GM21390 (cell line): ENCODE data around the gene VPS29.
"Not testable (repeated sequence)": the region's sequence is repeated elsewhere in the genome, so short reads cannot be mapped to it uniquely, and the experiment has no call there.

Experiments used
- ATAC-seq: cut with Tn5 transposase; IDR thresholded peaks from one replicate; pipeline ENCODE4 v1.9.1; 2021; ENCODE audit not compliant: unreplicated experiment

Gene VPS29

DNA sequence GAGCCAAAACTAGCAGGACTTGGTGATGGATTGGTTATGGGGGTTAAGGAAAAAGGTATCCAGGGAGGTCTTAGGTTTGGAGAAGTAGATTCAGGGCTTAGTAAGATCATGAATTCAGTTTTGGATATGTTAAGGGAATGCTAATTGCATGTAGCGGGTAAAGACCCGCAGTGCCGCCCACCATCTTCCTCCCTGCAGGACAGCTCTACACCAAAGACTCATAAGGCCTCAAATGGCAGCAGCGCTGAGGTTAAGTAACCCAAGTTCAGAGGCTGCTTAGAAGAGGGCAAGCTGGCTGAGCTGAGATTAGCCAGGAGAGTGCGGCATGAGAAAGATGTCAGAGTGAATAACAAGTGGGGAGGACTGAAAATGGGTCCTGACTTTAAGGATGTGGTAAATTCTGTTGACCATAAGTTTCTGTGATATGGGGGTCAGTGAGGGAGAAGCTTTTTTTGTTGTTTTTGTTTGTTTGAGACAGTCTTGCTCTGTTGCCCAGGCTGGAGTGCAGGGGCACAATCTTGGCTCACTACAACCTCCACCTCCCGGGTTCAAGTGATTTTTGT, 26.4 kb upstream of the VPS29 start:
- ATAC-seq, result no peak

GRCh38 chr12:110520876-110521712, 19.2 kb upstream of the VPS29 start:
- not testable (repeated sequence) for ATAC-seq

DNA sequence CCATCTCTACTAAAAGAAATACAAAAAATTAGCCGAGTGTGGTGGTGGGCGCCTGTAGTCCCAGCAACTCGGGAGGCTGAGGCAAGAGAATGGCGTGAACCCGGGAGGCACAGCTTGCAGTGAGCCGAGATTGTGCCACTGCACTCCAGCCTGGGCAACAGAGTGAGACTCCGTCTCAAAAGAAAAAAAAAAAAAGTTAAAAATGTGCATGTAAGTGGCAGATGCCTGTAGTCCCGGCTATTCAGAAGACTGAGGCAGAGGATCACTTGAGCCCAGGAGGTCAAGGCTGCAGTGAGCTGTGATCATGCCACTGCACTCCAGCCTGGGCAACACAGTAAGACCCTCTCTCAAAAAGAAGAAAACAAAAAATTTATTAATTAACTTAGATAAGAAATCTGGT, 16.1 kb upstream of the VPS29 start:
- ATAC-seq, result not testable (repeated sequence)

GRCh38 chr12:110516995-110517394, 15.1 kb upstream of the VPS29 start:
- ATAC-seq, result no peak

DNA sequence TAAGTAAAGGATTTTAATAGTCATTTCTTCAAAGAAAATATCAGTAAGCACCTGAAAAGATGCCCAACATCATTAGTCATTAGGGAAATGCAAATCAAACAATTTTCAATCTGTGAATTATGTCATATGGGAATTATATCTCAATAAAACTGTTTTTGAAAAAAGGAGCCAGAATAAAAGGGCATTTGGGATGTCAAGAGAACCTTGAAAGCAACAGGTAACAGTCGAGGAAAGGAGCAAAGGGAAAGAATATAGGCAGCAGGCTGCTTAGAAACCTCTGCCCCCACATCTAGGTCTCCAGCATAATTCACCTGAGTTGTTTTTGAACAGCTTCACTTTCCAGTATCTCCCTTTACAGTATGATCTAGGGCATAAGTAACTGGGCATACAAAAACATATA, 12.5 kb upstream of the VPS29 start:
- no peak for ATAC-seq

- ATAC-seq, result no peak
Measured at GRCh38 chr12:110513842-110514241, 11.9 kb upstream of the VPS29 start.

DNA sequence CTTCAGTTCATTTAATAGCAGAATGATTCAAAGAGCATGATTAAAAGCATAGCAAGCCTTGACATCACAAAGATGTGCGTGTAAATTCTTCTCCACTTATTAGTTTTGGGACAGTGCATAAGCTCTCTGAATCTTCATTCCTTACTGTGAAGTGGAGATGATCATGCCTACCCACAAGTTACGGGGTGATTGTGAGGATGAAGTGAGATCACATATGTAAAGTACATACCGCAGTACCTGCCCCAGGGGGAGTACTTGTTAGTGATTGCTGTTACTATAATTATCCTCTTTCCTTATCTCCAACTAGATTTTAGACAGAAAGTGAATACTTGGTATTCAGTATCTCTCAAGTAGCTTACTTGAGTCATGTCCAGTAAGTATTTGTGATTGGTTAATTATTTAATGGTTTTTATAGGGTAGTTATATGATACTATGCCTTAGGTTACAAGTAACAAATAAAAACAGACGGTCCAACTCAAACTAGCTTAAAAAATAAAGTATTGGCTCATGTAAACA, 6.2 kb upstream of the VPS29 start:
- ATAC-seq, result no peak

GRCh38 chr12:110505332-110505731, 3.4 kb upstream of the VPS29 start:
- no peak for ATAC-seq

DNA sequence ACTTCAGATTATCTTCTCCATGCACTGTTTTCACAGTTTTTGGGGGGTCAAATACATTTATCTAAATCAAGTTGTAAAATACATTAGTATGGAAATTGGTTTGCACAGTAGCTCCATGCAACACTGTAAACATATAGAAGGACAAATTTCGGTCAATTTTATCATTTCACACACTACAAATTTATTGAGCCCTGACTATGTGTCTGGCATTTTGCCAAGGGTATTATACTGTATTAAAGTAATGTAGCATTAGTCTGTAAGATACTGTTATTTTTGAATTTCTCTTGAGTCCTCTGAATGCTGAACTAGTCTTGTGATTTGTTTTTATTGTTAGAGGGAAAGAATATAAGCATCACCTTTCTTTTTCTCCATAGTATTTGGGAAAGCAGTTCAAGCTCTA, 1.5 kb upstream of the VPS29 start:
- ATAC-seq, result no peak

GRCh38 chr12:110501399-110501751, 536 bp downstream of the VPS29 start:
- ATAC-seq, result peak; percentile 22

DNA sequence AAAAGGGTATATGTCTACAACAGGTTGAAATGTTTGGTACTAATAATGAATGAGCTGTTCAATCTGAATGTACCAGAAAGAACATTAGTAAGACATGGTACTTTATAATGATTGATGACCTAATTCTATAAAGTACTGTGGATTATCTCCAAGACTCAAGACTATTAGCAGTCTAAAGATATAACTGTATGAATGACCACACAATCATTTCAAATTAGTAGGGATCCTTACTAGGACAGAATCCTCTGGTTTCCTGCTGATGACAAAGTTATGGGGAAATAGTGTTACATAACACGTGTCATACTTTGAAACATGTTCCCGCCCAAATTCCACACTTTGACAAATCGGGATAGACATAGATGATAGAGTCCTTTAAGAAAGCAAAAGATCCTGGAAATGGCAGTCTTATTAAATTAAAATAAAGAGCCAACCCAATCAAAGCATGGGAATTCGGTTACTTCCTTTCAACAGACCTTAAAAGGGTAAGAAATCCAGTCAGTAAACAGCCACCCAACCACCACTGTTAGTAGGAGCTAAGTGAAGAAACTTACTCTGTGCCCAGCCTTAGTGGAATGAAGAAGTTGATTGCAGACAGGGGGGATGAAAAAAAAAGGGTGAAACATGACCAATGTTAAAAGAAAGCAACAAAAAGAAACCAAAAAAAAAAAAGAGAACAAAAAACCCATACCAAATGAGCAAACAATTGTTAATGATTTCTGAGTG, 2.8 kb downstream of the VPS29 start:
- no peak for ATAC-seq

DNA sequence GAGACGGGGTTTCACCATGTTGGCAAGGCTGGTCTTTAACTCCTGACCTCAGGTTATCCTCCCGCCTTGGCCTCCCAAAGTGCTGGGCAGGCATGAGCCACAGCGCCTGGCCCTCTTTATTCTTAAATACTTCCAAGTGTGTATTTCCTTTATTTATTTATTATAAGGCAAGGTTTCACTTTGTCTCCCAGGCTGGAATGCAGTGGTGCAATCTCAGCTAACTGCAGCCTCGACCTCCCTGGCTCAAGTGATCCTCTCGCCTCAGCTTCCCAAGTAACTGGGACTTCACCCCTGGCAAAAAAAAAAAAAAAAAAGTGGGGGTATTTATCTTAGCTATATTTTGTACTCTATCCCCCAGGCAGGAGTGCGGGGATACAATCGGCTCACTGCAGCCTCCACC, 26.5 kb downstream of the VPS29 start:
- no peak for ATAC-seq

DNA sequence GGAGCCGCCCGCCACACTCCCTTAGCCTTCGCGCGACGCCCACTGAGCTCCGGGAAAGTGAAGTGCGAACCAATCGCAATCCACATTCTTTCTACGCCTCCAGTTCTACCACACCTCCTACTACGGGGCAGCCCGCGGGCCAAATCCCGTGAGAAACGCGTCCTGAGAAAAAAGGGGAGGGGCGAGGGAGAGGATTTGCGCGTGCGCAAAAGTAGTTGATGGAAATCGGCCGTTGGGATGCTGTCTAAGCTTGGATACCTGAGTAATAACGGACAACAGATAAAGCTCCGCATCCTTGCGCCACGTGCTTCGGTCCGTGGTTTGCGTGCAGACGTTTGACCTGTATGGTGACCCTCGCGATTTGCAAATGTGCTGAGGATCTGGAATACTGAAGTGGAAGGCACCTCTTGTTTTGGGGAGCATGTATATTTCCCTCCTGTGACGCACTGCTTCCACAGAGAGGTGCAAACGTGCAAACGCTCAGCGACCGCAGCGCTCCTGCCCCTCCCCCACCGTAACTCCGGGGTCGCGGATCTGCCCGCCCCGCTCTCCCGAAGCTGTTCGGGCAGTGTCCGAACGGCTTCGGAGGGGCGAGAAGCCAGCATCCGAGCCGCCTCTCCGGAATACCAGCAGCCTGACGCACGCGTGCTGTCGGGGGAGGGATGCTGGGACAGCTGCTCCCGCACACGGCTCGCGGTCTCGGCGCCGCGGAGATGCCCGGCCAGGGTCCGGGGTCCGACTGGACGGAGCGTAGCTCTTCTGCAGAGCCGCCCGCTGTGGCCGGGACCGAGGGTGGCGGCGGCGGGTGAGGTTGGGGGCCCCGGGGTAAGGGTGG, 33.5 kb downstream of the VPS29 start, which contains the start of the genes FAM216A and GPN3:
FAM216A (plus strand) TSS at position 632 of the 835 bp plus-strand sequence; CDS start at position 663, 31 bp downstream.
GPN3 (minus strand) TSS at position 44 of the 835 bp plus-strand sequence. CDS start 54 bp downstream, outside the sequence.
- peak; percentile 68 for ATAC-seq

DNA sequence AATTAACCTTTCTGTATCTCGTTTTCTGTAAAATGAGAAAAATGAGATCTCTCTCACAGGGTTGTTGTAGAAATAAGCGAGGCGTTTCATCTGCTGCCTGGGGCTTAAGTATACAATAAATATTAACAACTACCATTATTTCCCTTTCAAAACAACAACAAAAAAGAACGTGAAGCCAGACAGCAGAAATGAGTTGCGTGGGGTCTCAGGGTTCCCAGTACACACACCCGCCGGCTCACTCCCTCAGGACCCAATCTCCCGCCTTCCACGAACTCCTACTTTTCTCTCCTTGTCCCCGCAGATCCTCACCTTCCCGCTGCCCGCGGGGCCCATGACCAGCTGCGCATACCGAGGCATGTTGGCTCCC, 34.1 kb downstream of the VPS29 start:
- ATAC-seq, result no peak

- ATAC-seq, result no peak
Measured at GRCh38 chr12:110466791-110467190, 35.1 kb downstream of the VPS29 start.

GRCh38 chr12:110465765-110466164, 36.1 kb downstream of the VPS29 start:
- not testable (repeated sequence) for ATAC-seq

DNA sequence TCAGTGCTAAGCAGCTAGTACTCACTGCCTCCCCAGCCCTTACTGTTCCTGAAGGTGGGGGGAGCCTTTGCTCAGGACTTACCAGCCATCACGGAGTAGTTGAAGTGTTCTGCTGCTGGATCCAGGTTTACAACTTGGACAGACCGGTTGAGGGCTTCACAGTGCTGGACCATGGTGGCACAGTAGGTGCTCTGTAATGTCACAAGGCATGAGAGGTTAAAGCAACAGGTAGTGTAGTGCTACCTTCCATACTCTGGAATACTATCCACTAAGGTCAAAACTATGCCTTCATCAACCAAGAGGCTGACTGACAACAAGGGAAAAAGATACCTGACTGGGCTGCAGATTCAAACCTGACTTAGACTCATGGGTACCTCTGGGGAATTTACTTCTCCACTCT, 36.9 kb downstream of the VPS29 start:
- no peak for ATAC-seq

DNA sequence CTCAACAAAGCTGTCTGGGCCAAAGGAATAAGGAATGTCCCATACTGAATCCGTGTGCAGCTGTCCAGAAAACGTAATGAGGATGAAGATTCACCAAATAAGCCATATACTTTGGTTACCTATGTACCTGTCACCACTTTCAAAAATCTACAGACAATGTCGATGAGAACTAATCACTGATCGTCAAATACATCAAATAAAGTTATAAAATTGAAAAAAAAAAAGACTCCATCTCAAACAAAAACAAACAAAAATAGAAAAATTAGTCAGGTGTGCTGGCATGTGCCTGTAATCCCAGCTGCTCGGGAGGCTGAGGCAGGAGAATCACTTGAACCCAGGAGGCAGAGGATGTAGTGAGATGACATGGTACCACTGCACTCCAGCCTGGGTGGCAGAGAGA, 40.7 kb downstream of the VPS29 start:
- not testable (repeated sequence) for ATAC-seq

- no peak for ATAC-seq
Measured at GRCh38 chr12:110458756-110459155, 43.2 kb downstream of the VPS29 start.

DNA sequence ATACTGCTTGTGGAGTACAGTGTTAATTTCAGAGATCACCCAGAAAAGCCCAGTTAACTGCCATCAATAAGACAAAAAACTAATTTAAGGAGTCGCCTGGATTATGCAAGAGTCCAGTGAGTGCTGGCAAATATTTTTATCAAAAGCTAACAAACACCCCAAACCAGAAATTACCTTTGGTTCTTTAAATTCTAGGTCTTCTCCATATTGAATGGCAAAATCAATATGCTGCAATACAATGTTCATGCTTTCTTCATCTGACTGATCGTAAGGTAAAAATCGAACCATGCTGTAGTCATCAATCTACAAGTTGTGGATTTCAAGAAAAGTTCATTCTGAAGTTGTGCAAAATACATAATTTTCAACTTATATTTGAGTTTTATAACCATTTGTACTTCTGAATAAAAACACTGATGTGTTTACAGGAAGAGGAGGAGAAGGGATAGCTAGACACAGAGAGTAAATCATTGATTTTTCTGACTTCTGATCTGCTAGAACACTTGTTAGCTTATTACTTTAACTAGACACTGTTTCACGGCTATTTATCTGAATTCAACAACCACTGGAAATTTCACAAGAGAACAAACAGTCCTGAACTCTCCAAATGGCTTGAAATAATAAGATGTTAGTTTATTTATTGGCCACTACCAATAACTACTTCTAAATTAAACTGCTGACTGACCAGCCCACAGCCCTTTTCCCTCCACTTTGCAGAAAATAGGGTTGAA, 48.2 kb downstream of the VPS29 start:
- no peak for ATAC-seq
